Stomach (tissue), 4 donors: Measurements from ENCODE around the gene DCUN1D5.

ENCODE experiments used
- CTCF ChIP-seq, 7 experiments: fragments of 450-650 bp in 4 of 7; fragments of 200-600 bp in 3 of 7; sonication (generic) in 3 of 7; IDR thresholded peaks; one replicate each; pipeline ENCODE4 v1.5.1; 2016 to 2019; ENCODE audit warnings: antibody characterized with exemption in 7 of 7, control low read depth in 2 of 7, mild to moderate bottlenecking in 1 of 7
- EP300 ChIP-seq: sonication (generic); formaldehyde crosslinking; IDR thresholded peaks from one replicate; pipeline ENCODE4 v1.6.1; 2017; ENCODE audit warnings: antibody characterized with exemption
- POLR2A ChIP-seq, 4 donors: fragments of 450-650 bp; IDR thresholded peaks; one replicate each; pipeline ENCODE4 v1.6.1; 2016; ENCODE audit warnings: antibody characterized with exemption in 4 of 4, control low read depth in 2 of 4, mild to moderate bottlenecking in 1 of 4, moderate library complexity in 1 of 4
- POLR2AphosphoS5 ChIP-seq, 3 donors: sonication (generic); formaldehyde crosslinking; IDR thresholded peaks; one replicate each; pipeline ENCODE4 v1.6.1; 2016; ENCODE audit warnings: antibody characterized with exemption in 3 of 3

DNA sequence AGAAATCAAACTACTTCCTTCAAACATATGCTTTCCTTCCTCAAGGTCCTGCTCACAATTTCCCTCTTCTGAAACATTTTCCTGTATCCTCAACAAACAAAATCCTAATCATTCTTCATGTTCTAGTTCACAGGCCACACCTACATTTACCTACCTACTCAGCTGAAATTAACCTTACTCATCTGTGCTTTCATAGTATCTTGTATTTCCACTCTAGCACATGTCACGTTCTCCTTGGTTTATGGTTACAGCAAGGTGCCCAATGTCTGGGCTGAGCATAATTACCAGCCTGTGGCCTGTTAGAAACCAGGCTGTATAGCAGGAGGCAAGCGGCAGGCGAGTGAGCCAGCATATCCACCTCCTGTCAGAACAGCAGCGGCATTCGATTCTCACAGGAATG is 13.2 kb downstream of the DCUN1D5 start:
- TF ChIP-seq POLR2A (IDR thresholded peaks at IDR 0.05) (no peak), POLR2AphosphoS5 (IDR thresholded peaks at IDR 0.05) (no peak), CTCF (IDR thresholded peaks at IDR 0.05) (no peak), EP300 (no peak)
